ENCODE data around the gene TMEM207. TPM values are rescaled to one million over a fixed set of nuclear protein-coding genes. Genes with fewer than 3 reads are reported as not detected.

Gene TMEM207
- total RNA-seq, 1 experiment from 2014 or later: not detected

- H3K4me1 Mint-ChIP-seq: peaks cover 2 to 3% of the 10 kb centered on the region in 2 experiments; a peak in 2 of 4 replicates
Measured at GRCh38 chr3:190455828-190456227, 6.1 kb upstream of the TMEM207 start.

More at GRCh38 chr3:190455828-190456227, 6.1 kb upstream of the TMEM207 start:
- H3K4me2 ChIP-seq (ENCODE audit: insufficient read depth, insufficient read length, low read length): no peak overlapping the region
- no peaks in the 10 kb centered on the region for H3K27me3 ChIP-seq (ENCODE audit: insufficient read depth, low read length)
- no peak for DNase-seq
- no peak overlapping the region for H3K14ac ChIP-seq (ENCODE audit: insufficient read depth, low read length)
- H3K27me3 Mint-ChIP-seq (ENCODE audit: low read depth): no peaks in the 10 kb centered on the region; the same call in 1 of the 2 replicates
- H2AFZ ChIP-seq (ENCODE audit: low read length): no peak overlapping the region
- no peaks in the 10 kb centered on the region for H3K23me2 ChIP-seq (ENCODE audit: insufficient read length, low read depth, low read length, poor library complexity, severe bottlenecking)
- H2BK120ac ChIP-seq (ENCODE audit: low read depth, low read length, poor library complexity, severe bottlenecking): no peak overlapping the region
- H2BK5ac ChIP-seq (ENCODE audit: insufficient read length, low read length): no peak overlapping the region
- H3K18ac ChIP-seq (ENCODE audit: insufficient read length, low read depth, low read length): no peak overlapping the region
- no peak overlapping the region for H3K4me3 Mint-ChIP-seq
- H3K4ac ChIP-seq (ENCODE audit: low read depth, low read length): no peak overlapping the region
- no peaks in the 10 kb centered on the region for H4K20me1 ChIP-seq (ENCODE audit: control insufficient read depth, insufficient read depth, insufficient read length)
- H4K8ac ChIP-seq (replicated peaks; ENCODE audit: insufficient read length, low read depth, low read length): no peak overlapping the region
- no peaks in the 10 kb centered on the region for H3K79me1 ChIP-seq (ENCODE audit: insufficient read depth, low read depth, low read length, poor library complexity, severe bottlenecking)
- H2BK12ac ChIP-seq (ENCODE audit: insufficient read length, low read depth, low read length): no peak overlapping the region
- H3K4me1 ChIP-seq (ENCODE audit: insufficient read depth, low read length): no peaks in the 10 kb centered on the region
- no peak overlapping the region for H3K23ac ChIP-seq (ENCODE audit: insufficient read length, low read depth, low read length)
- H3K9me3 ChIP-seq (ENCODE audit: control insufficient read depth, low read depth, low read length): no peaks in the 10 kb centered on the region
- no peak overlapping the region for H3K9ac ChIP-seq (ENCODE audit: extremely low read depth, insufficient read length, low read length)
- H3K56ac ChIP-seq (ENCODE audit: insufficient read length, low read depth, low read length): no peak overlapping the region
- no peaks in the 10 kb centered on the region for H3K36me3 Mint-ChIP-seq (ENCODE audit: insufficient read depth in 1 of 3, low read depth in 3 of 3)
- H2BK20ac ChIP-seq (ENCODE audit: low read depth, low read length, poor library complexity, severe bottlenecking): no peak overlapping the region
- H4K91ac ChIP-seq (ENCODE audit: insufficient read length, low read depth, low read length): no peak overlapping the region
- H3K79me2 ChIP-seq (ENCODE audit: insufficient read depth, low read length): no peaks in the 10 kb centered on the region
- no peak overlapping the region for H4K5ac ChIP-seq (ENCODE audit: insufficient read length, low read depth, low read length)
- H3K27ac ChIP-seq (ENCODE audit: insufficient read length, low read depth, low read length): no peak overlapping the region
- TF ChIP-seq CTCF (conservative IDR thresholded peaks at IDR 0.05): no peak
- H3T11ph ChIP-seq (ENCODE audit: low read length): no peak overlapping the region
- H2AK5ac ChIP-seq (ENCODE audit: insufficient read length, low read length): no peak overlapping the region
- H3K9me3 Mint-ChIP-seq: no peaks in the 10 kb centered on the region
- H3K27ac Mint-ChIP-seq: no peak overlapping the region
- no peak overlapping the region for H2BK15ac ChIP-seq (ENCODE audit: low read depth, low read length)
- no CpG with 5 or more reads among the region's 2 CpGs for WGBS (ENCODE audit: extremely low coverage, insufficient read length, low lambda C conversion rate)
